22Rv1 (cell line): ENCODE data around the gene ETS1.

Source experiments
- H3K27ac ChIP-seq: fragments of 450-650 bp; 2 replicates; pipeline ENCODE4 v1.5.1; 2017
- ZFX ChIP-seq: fragments of 450-650 bp; IDR thresholded peaks from 2 replicates; pipeline ENCODE4 v1.6.1; 2017; ENCODE audit warnings: antibody characterized with exemption, borderline replicate concordance
- TF ChIP-seq, protein P1 (sequence below): fragments of 450-650 bp; IDR thresholded peaks from 2 replicates; pipeline ENCODE4 v1.5.1; 2017; ENCODE audit warnings: mild to moderate bottlenecking

Gene ETS1

DNA sequence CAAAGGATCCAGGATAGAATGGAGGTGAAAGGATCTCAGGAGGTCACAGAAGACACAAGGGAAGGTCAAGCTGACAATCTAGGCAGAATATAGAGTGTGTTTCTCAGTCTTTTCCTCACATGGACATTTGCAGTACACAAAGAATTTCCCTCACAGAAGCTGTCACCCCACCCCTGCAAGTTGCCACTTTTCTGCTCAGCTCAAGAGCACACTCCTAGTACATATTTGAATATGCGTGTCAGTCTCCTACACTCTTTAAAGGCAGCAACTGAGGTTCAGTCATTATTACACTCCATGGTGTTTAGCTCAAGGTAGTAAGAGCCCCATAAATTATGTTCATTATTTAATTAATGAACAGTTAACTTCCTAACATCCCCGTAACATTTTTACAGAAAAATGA lies 59.1 kb downstream of the ETS1 start:
- TF ChIP-seq, protein P1, sequence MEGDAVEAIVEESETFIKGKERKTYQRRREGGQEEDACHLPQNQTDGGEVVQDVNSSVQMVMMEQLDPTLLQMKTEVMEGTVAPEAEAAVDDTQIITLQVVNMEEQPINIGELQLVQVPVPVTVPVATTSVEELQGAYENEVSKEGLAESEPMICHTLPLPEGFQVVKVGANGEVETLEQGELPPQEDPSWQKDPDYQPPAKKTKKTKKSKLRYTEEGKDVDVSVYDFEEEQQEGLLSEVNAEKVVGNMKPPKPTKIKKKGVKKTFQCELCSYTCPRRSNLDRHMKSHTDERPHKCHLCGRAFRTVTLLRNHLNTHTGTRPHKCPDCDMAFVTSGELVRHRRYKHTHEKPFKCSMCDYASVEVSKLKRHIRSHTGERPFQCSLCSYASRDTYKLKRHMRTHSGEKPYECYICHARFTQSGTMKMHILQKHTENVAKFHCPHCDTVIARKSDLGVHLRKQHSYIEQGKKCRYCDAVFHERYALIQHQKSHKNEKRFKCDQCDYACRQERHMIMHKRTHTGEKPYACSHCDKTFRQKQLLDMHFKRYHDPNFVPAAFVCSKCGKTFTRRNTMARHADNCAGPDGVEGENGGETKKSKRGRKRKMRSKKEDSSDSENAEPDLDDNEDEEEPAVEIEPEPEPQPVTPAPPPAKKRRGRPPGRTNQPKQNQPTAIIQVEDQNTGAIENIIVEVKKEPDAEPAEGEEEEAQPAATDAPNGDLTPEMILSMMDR, result no peak
- no peak for TF ChIP-seq ZFX
- H3K27ac ChIP-seq, result no peak overlapping the region

DNA sequence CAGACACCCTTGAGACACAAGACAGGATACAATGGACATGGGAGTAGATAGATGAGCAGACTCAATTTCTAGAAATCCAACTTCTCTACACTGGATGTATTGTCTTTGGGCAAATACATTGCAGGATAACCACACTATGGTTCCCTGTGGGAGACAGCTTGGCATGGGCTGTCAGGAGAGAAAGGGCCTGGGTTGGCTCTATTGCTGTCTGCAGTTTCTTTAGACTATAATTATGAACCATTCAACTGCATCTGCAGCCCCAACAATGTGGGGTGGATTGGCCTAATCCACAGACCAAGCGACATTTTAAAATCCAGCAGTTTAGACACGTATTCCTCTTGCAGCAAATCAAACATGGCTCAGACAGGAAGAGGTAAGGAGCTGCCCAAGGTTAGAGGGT lies 60.3 kb downstream of the ETS1 start:
- no peak for TF ChIP-seq ZFX
- TF ChIP-seq, protein P1, result no peak
- no peak overlapping the region for H3K27ac ChIP-seq

- TF ChIP-seq, protein P1, result no peak
- no peak for TF ChIP-seq ZFX
- H3K27ac ChIP-seq, result no peak overlapping the region
Observed at GRCh38 chr11:128525411-128526243, 61.7 kb downstream of the ETS1 start.

DNA sequence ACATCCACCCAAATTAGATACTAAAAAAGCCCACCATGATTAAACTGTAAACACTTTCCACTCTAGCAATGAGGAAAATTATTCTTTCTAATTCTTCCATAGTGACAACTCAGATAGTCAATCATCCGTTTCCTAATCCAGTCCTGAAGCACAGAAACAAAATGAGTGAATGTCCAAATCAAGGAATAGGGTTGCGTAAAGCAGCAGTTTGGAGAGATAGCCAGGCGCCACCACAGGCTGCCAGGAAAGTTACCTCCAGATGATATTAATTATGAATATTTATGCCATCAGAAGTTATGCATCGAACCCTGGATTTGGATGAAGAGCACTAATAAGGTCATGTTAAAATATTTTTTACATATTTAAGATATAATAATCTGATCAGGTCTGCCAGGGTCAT lies 63.2 kb downstream of the ETS1 start:
- no peak overlapping the region for H3K27ac ChIP-seq
- TF ChIP-seq, protein P1, result no peak
- no peak for TF ChIP-seq ZFX

DNA sequence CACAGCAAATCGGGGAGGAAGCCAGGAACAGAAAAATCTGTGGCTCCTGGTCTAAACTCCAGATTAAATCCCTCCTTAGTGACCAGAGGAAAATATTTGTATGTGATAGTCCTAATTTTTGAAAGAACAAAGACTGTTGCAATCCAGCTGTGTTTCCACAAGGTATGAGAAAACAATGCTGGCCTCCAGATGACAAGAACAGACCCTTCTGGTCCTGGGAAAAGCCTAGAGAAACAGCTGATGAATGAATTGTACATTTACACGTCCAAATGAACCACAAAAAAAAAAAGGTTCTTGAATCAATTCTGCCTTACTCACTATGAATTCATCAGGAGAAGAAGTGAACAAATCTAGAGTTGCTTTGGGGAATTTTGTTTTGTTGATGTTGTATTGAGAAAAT lies 63.7 kb downstream of the ETS1 start:
- TF ChIP-seq, protein P1, result no peak
- no peak for TF ChIP-seq ZFX
- H3K27ac ChIP-seq, result no peak overlapping the region

DNA sequence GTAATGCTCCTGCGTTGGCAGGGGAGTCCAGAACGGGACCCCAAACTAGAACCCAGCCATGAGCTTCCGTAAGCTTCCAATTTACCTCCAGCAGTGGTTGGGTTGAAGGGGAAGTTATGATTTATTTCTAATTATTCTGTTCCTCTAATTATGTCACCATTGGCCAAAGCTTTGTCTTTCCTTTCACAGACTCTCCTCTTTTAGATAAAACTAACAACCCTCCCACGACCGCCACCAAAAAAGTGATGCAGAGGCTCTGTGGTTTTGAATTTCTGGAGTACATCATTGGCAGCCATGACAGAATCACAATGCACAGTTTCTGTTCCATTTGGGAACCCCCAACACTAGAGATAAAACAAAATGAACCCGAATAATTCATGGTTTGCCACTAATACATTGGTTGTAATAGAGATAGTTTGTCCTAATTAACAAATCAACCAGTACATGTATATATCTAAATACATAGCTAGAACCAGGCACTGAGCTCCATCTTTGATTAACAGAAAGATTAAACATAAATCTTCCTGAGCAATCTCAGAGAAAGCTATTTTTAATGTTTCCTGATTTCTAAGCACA lies 64.3 kb downstream of the ETS1 start:
- TF ChIP-seq, protein P1, result no peak
- TF ChIP-seq ZFX, result no peak
- H3K27ac ChIP-seq, result no peak overlapping the region
